ENCODE measurements around the gene AMTN. TPM values are rescaled to one million over a fixed set of nuclear protein-coding genes. Genes with fewer than 3 reads are reported as not detected.

Gene AMTN
- total and polyA plus RNA-seq, 5 donors: not detected

DNA sequence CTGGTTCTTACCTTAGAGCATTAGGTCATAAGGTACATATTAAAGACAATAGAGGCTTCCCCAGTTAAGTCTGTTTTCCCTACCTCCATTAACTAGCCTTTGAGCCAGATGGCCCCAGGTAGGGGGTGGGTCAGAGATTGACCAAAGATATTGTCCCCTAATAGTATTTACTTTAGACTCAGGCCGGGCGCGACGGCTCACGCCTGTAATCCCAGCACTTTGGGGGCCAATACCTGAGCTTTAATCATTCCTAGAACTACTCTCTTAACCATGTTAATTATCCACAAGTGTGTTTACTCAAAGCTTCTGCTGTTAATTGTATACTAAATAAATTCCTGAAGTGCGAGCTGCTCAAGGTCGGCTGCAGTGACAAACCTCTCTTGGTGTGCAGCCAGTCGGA, 45.7 kb downstream of the AMTN start:
- Histone ChIP-seq H3K4me1 (ENCODE audit: control insufficient read depth, insufficient read depth, low read length) (no peaks in the 10 kb centered on the region), H3K27me3 (ENCODE audit: control insufficient read depth, insufficient read depth) (no peaks in the 10 kb centered on the region), H3K4me3 (ENCODE audit: low read length) (no peak overlapping the region), H3K9me3 (ENCODE audit: control insufficient read depth, low read length) (no peaks in the 10 kb centered on the region), H3K27ac (ENCODE audit: low read length) (no peak overlapping the region)
- no peak for ATAC-seq
- intact Hi-C loops (cut with DNase I): no loop called here
- WGBS: 81% methylated on average over 8 of the region's 8 CpGs
- DNase-seq: no peak

DNA sequence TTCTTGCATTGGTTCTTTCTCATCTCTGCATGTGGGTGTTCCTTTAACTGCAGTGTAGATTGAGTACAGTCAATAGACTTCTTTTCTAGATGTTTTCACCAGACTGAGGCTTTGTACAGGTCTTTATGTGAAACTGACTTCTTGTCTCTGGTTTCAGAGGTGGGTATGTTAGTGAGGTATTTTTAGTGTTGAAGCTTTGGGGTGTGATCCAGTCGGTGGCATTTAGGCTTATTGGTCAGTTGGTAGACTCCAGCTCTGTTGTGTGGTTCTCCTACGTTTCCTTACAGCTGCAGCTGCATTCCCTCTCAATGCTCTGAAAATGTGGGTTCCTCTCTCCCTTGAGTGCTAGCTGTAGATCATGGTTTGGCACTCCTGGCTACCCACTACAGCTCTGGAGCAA, 52.4 kb downstream of the AMTN start:
- intact Hi-C loops (cut with DNase I): no loop called here
- H3K4me3 ChIP-seq (ENCODE audit: low read length): no peak overlapping the region
- no peaks in the 10 kb centered on the region for H3K9me3 ChIP-seq (ENCODE audit: control insufficient read depth, low read length)
- H3K27ac ChIP-seq (ENCODE audit: low read length): no peak overlapping the region
- no peaks in the 10 kb centered on the region for H3K27me3 ChIP-seq (ENCODE audit: control insufficient read depth, insufficient read depth)
- no peaks in the 10 kb centered on the region for H3K4me1 ChIP-seq (ENCODE audit: control insufficient read depth, insufficient read depth, low read length)
- no peak for ATAC-seq
- no peak for DNase-seq
- 77% methylated on average over 2 of the region's 2 CpGs for WGBS

DNA sequence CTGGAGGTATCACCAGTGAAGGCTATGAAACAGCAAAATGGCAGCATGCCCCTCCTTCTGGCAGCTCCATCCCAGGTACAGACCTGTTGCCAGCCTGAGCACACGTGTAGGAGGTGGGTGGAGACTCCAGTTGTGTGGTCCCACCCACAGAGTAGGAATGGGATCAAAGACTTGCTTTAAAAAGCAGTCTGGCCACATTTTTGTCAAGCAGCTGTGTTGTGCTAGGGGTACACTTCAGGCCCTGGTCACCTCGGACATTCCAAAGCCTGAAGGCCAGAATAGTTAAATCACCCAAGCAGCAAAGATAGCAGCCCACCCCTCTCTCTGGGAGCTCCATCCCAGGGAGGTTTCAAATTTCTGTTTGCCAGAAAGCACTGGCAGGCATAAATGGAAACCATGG, 53.4 kb downstream of the AMTN start:
- WGBS: 43% methylated on average over 2 of the region's 2 CpGs
- no peak overlapping the region for H3K27ac ChIP-seq (ENCODE audit: low read length)
- no peaks in the 10 kb centered on the region for H3K9me3 ChIP-seq (ENCODE audit: control insufficient read depth, low read length)
- intact Hi-C loops (cut with DNase I): no loop called here
- no peak overlapping the region for H3K4me3 ChIP-seq (ENCODE audit: low read length)
- no peaks in the 10 kb centered on the region for H3K4me1 ChIP-seq (ENCODE audit: control insufficient read depth, insufficient read depth, low read length)
- H3K27me3 ChIP-seq (ENCODE audit: control insufficient read depth, insufficient read depth): no peaks in the 10 kb centered on the region
- ATAC-seq (no peak), DNase-seq (no peak)

DNA sequence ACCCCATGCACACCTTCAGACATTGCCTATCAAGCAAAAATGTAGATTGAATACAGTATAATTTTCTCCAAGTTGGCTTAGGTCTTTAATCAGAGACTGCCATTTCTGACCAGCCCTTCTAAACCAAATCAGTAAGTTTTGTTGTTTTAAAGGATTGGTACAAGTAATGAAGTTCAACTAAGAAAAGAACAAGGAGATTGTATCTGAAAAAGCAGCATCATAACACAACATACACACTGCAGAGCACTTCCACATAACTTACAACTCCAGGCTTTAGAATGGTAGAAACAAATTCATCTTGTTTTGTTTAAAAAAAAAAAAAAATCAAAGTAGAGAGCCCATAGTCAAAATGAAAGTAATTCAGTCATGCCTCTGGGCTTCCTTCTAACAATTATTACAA, 57.6 kb downstream of the AMTN start:
- H3K27me3 ChIP-seq (ENCODE audit: control insufficient read depth, insufficient read depth): no peaks in the 10 kb centered on the region
- DNase-seq (no peak), ATAC-seq (no peak)
- H3K9me3 ChIP-seq (ENCODE audit: control insufficient read depth, low read length): no peaks in the 10 kb centered on the region
- no peaks in the 10 kb centered on the region for H3K4me1 ChIP-seq (ENCODE audit: control insufficient read depth, insufficient read depth, low read length)
- H3K4me3 ChIP-seq (ENCODE audit: low read length): no peak overlapping the region
- no peak overlapping the region for H3K27ac ChIP-seq (ENCODE audit: low read length)
- intact Hi-C loops (cut with DNase I): no loop called here

DNA sequence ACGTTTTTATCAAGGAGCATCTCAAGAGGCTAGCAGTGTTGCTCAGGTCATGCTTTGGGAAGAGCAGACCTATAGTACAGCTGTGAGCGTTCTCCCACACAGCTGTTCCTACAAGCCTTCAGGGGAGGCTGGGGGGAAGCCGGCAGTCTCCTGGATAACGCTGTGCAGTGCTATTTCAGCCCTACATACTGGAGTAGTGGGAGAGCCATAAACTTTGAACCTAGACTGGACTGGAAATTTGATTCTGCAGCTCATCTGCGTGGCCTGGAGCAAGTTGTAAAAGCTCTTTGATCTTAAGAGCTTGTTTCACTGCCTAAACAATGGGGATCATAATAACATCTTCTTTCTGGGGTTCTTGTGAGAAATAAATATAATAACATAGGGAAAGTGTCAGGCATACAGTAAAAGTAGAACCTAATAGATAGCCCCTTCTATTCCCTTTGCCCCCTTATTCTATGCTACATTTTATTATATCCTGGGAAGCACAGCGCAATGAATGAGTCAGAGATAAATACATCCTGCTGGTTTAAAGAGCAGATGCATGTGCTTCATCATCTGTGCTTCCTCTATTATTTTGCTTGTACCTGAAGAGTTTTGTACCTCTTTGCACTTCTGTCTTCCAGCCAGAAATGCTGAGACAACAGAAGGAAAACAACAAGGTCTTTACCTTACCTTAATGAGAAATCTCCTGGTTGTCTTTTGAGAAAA, 59.0 kb downstream of the AMTN start:
- no peak overlapping the region for H3K27ac ChIP-seq (ENCODE audit: low read length)
- WGBS: 65% methylated on average over 6 of the region's 6 CpGs

DNA sequence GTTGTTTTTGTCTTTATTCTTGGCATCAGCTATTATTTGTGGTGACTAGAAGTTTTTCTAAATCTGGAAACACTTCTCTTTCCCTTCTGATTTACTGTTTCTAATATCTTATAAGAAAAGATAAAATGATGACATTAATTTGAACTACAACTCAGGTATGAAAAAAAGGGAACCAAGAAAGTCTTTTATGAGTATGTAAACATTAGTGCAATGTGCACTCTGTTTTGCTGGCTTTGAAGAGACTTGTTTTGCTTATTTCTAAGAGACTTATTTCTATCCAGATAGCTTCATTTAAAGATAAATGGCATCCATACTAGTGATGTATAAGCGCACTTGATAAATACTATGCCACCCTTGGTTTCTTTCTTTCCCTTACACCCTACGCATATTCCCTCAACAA, 63.6 kb downstream of the AMTN start:
- H3K4me3 ChIP-seq (ENCODE audit: low read length): no peak overlapping the region
- no peak overlapping the region for H3K27ac ChIP-seq (ENCODE audit: low read length)
- ATAC-seq (no peak), DNase-seq (no peak)
- H3K4me1 ChIP-seq (ENCODE audit: control insufficient read depth, insufficient read depth, low read length): no peaks in the 10 kb centered on the region
- no peaks in the 10 kb centered on the region for H3K27me3 ChIP-seq (ENCODE audit: control insufficient read depth, insufficient read depth)
- WGBS: 87% methylated on average over 2 of the region's 2 CpGs
- H3K9me3 ChIP-seq (ENCODE audit: control insufficient read depth, low read length): no peaks in the 10 kb centered on the region
- intact Hi-C loops (cut with DNase I): no loop called here

More for the DNA sequence above, 59.0 kb downstream of the AMTN start:
- Histone ChIP-seq H3K9me3 (ENCODE audit: control insufficient read depth, low read length) (no peaks in the 10 kb centered on the region), H3K27me3 (ENCODE audit: control insufficient read depth, insufficient read depth) (no peaks in the 10 kb centered on the region), H3K4me1 (ENCODE audit: control insufficient read depth, insufficient read depth, low read length) (no peaks in the 10 kb centered on the region), H3K4me3 (ENCODE audit: low read length) (no peak overlapping the region)
- no peak for ATAC-seq
- no peak for DNase-seq
- intact Hi-C loops (cut with DNase I): no loop called here

Other genes with a start within 250 kb of the AMTN start
- gene CABS1, start 183.6 kb upstream of the AMTN start, total RNA-seq: not detected
- not detected for gene CABS1, start 183.6 kb upstream of the AMTN start, polyA plus RNA-seq
- not detected for gene SMR3A, start 157.8 kb upstream of the AMTN start, total RNA-seq
- not detected for gene SMR3A, start 157.8 kb upstream of the AMTN start, polyA plus RNA-seq
- gene SMR3B, start 135.4 kb upstream of the AMTN start, total RNA-seq: not detected
- gene SMR3B, start 135.4 kb upstream of the AMTN start, polyA plus RNA-seq: not detected
- gene OPRPN, start 120.6 kb upstream of the AMTN start, total RNA-seq: not detected
- gene OPRPN, start 120.6 kb upstream of the AMTN start, polyA plus RNA-seq: not detected
- gene MUC7, start 46.4 kb upstream of the AMTN start, total RNA-seq: not detected
- not detected for gene MUC7, start 46.4 kb upstream of the AMTN start, polyA plus RNA-seq
- not detected for gene AMBN, start 73.7 kb downstream of the AMTN start, total RNA-seq
- not detected for gene AMBN, start 73.7 kb downstream of the AMTN start, polyA plus RNA-seq
- gene ENAM, start 110.2 kb downstream of the AMTN start, total RNA-seq: 10 to 100 TPM in 1 of 4 donors, 1 to 10 TPM in 3; 3.1 to 12.1 (median 4.6) TPM
- gene ENAM, start 110.2 kb downstream of the AMTN start, polyA plus RNA-seq: 2.6 TPM
- gene JCHAIN, start 147.9 kb downstream of the AMTN start, total RNA-seq: 10 to 100 TPM in 1 of 4 donors, 1 to 10 TPM in 3; 1.8 to 20.0 (median 4.4) TPM
- gene JCHAIN, start 147.9 kb downstream of the AMTN start, polyA plus RNA-seq: 0.36 TPM
- gene UTP3, start 170.0 kb downstream of the AMTN start, total RNA-seq: 10 to 100 TPM; 17.6 to 19.9 (median 18.6) TPM
- 15.5 TPM for gene UTP3, start 170.0 kb downstream of the AMTN start, polyA plus RNA-seq
- gene RUFY3, start 203.4 kb downstream of the AMTN start, total RNA-seq: 10 to 100 TPM; 23.9 to 30.1 (median 29.3) TPM
- 14.1 TPM for gene RUFY3, start 203.4 kb downstream of the AMTN start, polyA plus RNA-seq